Astrocyte of the cerebellum (primary cell): ENCODE measurements around the gene ATXN10.

Experiments used
- DNase-seq: peaks from one replicate; pipeline ENCODE4 v3.0.0-alpha.2; 2011; ENCODE audit warnings: low read depth
- H3K4me3 ChIP-seq: 2 replicates; pipeline ENCODE4 v1.5.1; 2011; ENCODE audit warnings: mild to moderate bottlenecking, low read depth, low read length, moderate library complexity
- in situ Hi-C: cut with HindIII; loops from 2 replicates; pipeline ENCODE4 v1.10.0; 2017; ENCODE audit warnings: low sequenced_read_pairs
- TF ChIP-seq, protein P1 (sequence below): IDR thresholded peaks from 2 replicates; pipeline ENCODE4 v1.5.1; 2012; ENCODE audit warnings: low read length, low read depth, moderate library complexity, mild to moderate bottlenecking; ENCODE audit errors: missing control alignments

Gene ATXN10

GRCh38 chr22:45869340-45869847, 197.8 kb downstream of the ATXN10 start:
- TF ChIP-seq, protein P1, sequence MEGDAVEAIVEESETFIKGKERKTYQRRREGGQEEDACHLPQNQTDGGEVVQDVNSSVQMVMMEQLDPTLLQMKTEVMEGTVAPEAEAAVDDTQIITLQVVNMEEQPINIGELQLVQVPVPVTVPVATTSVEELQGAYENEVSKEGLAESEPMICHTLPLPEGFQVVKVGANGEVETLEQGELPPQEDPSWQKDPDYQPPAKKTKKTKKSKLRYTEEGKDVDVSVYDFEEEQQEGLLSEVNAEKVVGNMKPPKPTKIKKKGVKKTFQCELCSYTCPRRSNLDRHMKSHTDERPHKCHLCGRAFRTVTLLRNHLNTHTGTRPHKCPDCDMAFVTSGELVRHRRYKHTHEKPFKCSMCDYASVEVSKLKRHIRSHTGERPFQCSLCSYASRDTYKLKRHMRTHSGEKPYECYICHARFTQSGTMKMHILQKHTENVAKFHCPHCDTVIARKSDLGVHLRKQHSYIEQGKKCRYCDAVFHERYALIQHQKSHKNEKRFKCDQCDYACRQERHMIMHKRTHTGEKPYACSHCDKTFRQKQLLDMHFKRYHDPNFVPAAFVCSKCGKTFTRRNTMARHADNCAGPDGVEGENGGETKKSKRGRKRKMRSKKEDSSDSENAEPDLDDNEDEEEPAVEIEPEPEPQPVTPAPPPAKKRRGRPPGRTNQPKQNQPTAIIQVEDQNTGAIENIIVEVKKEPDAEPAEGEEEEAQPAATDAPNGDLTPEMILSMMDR: no peak
- DNase-seq: no peak
- H3K4me3 ChIP-seq: no peak overlapping the region
- in situ Hi-C loops: no loop called here

- TF ChIP-seq, protein P1: no peak
- no peak overlapping the region for H3K4me3 ChIP-seq
- no peak for DNase-seq
- in situ Hi-C loops: no loop called here
These were observed 198.4 kb downstream of the ATXN10 start for GRCh38 chr22:45870011-45870410.

- TF ChIP-seq, protein P1: no peak
- no peak overlapping the region for H3K4me3 ChIP-seq
- in situ Hi-C loops: no loop called here
- DNase-seq: no peak
These were observed 200.1 kb downstream of the ATXN10 start for GRCh38 chr22:45871721-45872120.

DNA sequence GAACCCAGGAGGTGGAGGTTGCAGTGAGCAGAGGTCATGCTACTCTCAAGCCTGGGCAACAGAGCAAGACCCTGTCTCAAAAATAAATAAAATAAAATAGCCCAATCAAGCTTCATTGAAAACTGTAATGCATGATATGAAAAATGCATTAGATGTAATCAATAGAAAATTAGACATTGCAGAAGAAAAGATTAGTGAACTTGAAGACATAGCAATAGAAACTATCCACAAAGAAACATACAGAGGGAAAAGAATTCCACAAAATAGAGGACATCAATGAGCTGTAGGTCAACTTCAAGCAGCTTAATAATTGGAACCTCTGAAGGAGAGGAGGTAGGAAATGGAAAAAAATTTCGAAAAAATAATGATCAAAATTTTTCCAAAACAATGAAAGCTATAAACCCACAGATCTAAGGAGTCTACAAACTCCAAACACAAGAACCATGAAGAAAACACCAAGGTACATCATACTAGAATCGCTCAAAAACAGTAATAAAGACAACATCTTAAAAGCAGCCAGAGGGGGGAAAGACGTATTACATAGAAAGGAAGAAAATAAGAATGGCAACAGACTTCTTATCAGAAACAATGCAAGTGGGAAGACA, 201.1 kb downstream of the ATXN10 start:
- H3K4me3 ChIP-seq: no peak overlapping the region
- TF ChIP-seq, protein P1: no peak
- in situ Hi-C loops: no loop called here
- DNase-seq: no peak

DNA sequence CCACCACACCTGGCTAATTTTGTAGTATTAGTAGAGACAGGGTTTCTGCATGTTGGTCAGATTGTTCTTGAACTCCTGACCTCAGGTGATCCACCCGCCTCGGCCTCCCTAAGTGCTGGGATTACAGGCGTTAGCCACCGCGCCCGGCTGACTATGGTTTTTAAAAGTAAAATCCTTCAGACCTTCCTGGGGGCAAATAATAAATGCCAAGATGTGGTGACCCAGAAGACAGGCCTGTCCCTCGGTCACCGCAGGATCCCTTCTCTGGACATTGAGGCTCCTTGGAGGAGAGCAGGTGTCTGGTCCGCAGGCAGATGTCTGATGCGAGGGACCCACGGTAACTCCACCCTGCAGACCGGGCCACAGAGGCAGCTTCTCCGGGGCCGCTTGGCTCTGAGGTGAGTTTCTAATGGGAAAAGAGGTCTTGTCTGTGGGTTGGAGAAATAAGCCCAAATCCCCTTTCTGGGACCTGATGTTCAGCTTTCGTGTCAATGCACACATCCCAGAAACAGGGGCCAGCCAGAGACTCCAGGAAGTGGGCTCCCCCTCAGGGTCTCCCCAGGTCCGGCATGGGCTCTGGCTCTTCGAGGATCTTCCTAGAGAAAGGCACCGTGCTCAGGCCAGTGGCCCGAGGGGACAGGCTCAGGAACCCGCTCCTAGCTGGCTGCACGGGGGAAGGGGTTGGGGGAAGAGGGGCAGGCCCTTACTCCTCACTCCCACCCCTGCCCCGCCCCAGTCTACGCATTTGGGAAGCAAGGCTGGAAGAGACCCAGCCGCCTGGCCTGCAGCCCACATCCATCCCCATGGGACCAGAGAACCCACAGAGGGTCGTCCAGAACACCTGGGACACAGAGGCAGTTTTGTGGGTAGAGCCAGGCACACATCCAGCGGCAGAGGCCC, 204.8 kb downstream of the ATXN10 start:
- TF ChIP-seq, protein P1: no peak
- DNase-seq: no peak
- H3K4me3 ChIP-seq: no peak overlapping the region
- in situ Hi-C loops: no loop called here

DNA sequence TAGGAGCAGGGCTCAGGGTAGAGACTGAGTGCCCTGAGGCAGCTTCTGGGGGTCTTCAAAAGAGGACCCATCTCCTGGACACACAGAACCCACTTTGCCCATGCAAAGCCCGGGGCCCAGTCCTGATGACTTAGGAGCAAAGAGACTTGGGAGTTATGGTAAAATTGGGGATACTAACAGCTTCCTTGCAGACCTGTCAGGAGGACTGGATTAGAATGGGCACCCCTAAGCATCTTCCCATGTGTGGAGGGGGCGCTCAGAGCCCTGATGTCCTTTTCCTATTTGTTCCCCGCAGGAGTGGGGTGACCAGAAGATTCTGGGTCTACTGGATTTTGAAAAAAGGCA, 205.4 kb downstream of the ATXN10 start:
- TF ChIP-seq, protein P1: no peak
- no peak overlapping the region for H3K4me3 ChIP-seq
- in situ Hi-C loops: no loop called here
- no peak for DNase-seq
